Left ventricle myocardium inferior (tissue), 1 donor: ENCODE measurements around the gene RBBP6. TPM values are rescaled to one million over a fixed set of nuclear protein-coding genes. Genes with fewer than 3 reads are reported as not detected.

Experiments
- DNase-seq: peaks from one replicate; pipeline ENCODE4 v3.0.0-alpha.2; 2020
- H3K27ac ChIP-seq: fragments of 200-600 bp; replicated peaks from 2 replicates; pipeline ENCODE4 v1.8.0; 2021
- H3K27me3 ChIP-seq: fragments of 200-600 bp; 2 replicates; pipeline ENCODE4 v1.8.0; 2021; ENCODE audit warnings: low read depth
- H3K36me3 ChIP-seq: fragments of 200-600 bp; 2 replicates; pipeline ENCODE4 v1.8.0; 2021
- H3K4me1 ChIP-seq: fragments of 200-600 bp; 2 replicates; pipeline ENCODE4 v1.8.0; 2021
- H3K4me3 ChIP-seq: fragments of 200-600 bp; 2 replicates; pipeline ENCODE4 v1.8.0; 2021; ENCODE audit warnings: mild to moderate bottlenecking, moderate library complexity
- H3K9me3 ChIP-seq: fragments of 200-600 bp; replicated peaks from 2 replicates; pipeline ENCODE4 v1.8.0; 2021
- intact Hi-C: fragments of 100-400 bp; cut with micrococcal nuclease; formaldehyde crosslinking; loops from one replicate; pipeline ENCODE4 v1.11.0; 2022
- total RNA-seq: library from RNA; stranded (reverse); fragmentation: NEBNext Ultra II Directional; extraction: Animal tissue kit (Norgen Biotek cat#: 25700); gene quantifications from one replicate; pipeline ENCODE4 v1.2.1, GENCODE V29; 2021
- TF ChIP-seq, protein P1 (sequence below): fragments of 200-600 bp; IDR thresholded peaks from 2 replicates; pipeline ENCODE4 v1.8.0; 2021; ENCODE audit warnings: antibody characterized with exemption, mild to moderate bottlenecking, borderline replicate concordance
- donor health status: DM: no; HTN: yes; CAD: no; lungs with severe emphysema.

RBBP6 gene
- total RNA-seq, 1 donor from 2014 or later = 33.4 TPM

DNA sequence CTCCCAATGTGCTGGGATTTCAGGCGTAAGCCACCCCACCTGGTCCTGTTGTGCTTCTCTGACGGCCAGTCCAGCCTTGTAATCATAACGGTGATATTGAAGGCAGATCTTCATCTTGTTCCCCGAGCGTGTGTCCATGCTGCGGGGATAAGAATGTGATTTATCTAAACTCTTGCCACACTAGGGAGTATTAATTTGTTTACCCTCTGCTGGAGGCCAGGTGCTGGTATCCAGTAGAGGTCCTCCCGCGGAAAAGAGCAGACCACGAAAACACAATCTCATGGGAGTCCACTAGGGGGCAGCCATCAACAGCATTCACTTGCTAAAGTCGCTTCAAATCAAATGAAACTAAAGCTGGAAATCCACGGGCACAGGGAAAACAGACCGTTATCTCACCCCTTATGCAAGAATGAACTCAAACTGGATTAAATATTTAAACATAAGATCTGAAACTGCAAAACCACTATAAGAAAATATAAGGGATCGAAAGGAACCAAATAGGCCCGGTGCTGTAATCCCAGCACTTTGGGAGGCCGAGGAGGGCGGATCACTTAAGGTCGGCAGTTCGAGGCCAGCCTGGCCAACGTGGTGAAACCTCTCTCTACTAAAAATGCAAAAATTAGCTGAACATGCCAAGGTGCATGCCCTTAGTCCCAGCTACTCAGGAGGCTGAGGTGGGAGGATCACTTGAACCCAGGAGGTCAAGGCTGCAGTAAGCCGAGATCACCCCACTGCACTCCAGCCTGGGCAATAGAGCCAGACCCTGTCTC is 22.3 kb upstream of the RBBP6 start:
- Histone ChIP-seq H3K36me3 (no peaks in the 10 kb centered on the region), H3K4me3 (peak overlapping the region; percentile 37), H3K9me3 (no peaks in the 10 kb centered on the region), H3K27ac (no peak overlapping the region), H3K4me1 (no peaks in the 10 kb centered on the region), H3K27me3 (no peaks in the 10 kb centered on the region)
- TF ChIP-seq, protein P1, sequence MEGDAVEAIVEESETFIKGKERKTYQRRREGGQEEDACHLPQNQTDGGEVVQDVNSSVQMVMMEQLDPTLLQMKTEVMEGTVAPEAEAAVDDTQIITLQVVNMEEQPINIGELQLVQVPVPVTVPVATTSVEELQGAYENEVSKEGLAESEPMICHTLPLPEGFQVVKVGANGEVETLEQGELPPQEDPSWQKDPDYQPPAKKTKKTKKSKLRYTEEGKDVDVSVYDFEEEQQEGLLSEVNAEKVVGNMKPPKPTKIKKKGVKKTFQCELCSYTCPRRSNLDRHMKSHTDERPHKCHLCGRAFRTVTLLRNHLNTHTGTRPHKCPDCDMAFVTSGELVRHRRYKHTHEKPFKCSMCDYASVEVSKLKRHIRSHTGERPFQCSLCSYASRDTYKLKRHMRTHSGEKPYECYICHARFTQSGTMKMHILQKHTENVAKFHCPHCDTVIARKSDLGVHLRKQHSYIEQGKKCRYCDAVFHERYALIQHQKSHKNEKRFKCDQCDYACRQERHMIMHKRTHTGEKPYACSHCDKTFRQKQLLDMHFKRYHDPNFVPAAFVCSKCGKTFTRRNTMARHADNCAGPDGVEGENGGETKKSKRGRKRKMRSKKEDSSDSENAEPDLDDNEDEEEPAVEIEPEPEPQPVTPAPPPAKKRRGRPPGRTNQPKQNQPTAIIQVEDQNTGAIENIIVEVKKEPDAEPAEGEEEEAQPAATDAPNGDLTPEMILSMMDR = peak; percentile 91
- DNase-seq = peak; percentile 65
- intact Hi-C loops = no loop called here

DNA sequence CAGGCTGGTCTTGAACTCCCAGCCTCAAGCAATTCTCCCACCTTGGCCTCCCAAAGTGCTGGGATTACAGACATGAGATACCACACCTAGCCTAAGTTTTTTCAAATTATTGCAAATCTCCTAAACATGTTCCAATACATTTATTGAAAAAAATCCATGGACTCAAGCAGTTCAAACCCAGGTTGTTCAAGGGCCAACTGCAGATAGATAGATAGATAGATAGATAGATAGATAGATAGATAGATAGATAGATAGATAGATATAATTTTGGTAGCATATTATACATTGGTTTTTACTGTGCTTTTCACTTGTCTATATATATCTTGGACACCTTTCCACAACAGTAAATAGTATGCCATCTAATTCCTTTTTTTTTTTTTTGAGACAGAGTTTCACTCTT is 20.9 kb upstream of the RBBP6 start:
- Histone ChIP-seq H3K27ac (no peak overlapping the region), H3K4me1 (no peaks in the 10 kb centered on the region), H3K27me3 (no peaks in the 10 kb centered on the region), H3K9me3 (no peaks in the 10 kb centered on the region), H3K4me3 (no peak overlapping the region), H3K36me3 (no peaks in the 10 kb centered on the region)
- no peak for DNase-seq
- TF ChIP-seq, protein P1 = no peak
- intact Hi-C loops = no loop called here

DNA sequence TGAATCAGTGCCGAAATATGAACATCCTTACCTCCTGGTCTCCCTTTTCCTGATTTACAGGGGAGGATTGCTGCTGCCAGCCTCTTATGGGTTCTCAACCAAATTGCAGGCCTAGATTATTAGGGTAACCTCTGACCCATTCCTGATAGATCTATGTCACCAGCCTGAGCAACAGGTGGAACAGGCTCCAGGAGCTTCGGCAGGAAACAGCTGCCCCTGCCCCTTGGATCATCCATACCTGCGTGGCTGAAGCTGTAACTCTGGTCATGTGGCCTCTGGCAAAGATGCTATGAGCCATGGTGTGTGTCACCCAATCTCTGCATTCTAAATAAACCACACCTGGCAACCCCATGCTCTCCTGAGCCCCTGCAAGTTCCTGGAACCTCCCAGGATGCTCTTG is 18.4 kb upstream of the RBBP6 start:
- intact Hi-C loops = no loop called here
- TF ChIP-seq, protein P1 = no peak

DNA sequence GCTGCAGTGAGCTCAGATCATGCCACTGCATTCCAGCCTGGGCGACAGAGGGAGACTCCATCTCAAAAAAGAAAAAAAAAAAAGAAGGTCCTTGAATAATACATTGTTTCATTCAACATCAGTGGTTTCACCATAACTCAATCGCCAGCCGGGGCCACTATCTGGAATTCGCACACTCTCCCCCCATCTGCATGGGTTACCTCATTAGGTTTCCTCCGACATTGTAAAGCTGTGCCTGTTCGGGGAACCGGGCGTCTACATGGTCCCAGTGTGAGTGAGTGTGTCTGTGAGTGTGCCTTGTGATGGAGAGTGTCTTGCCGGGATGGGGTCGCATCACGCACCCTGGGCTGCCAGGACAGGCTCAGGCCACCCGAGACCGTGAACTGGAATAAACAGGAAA is 16.6 kb upstream of the RBBP6 start:
- H3K27me3 ChIP-seq = peaks cover under 1% of the 10 kb centered on the region
- H3K9me3 ChIP-seq = no peaks in the 10 kb centered on the region
- H3K4me1 ChIP-seq = no peaks in the 10 kb centered on the region

More for the DNA sequence above, 18.4 kb upstream of the RBBP6 start:
- no peak for DNase-seq
- no peak overlapping the region for H3K4me3 ChIP-seq
- no peaks in the 10 kb centered on the region for H3K9me3 ChIP-seq
- H3K4me1 ChIP-seq = no peaks in the 10 kb centered on the region
- no peaks in the 10 kb centered on the region for H3K36me3 ChIP-seq
- no peaks in the 10 kb centered on the region for H3K27me3 ChIP-seq
- H3K27ac ChIP-seq = no peak overlapping the region

DNA sequence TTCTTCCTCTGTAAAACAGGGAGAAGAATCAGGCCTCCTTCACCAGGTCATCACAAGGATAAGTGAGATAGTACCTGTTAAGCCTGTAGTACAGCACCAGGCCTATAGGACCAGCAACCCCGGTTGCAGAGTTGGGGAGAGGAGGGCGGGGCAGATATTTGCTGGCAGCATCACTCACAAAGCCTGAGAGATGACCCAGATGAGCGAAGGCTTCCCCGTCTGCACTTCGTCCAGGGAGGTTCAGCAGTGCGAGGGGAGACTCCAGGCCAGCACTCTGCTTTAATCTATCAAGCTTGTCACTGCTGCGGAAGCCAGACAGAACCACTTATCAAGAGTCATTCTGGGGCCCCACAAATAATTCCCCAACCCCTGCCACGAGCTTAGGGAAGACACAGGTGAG is 15.8 kb upstream of the RBBP6 start:
- no peaks in the 10 kb centered on the region for H3K36me3 ChIP-seq
- no peaks in the 10 kb centered on the region for H3K4me1 ChIP-seq
- no peak overlapping the region for H3K27ac ChIP-seq
- no peaks in the 10 kb centered on the region for H3K9me3 ChIP-seq
- no peak overlapping the region for H3K4me3 ChIP-seq
- H3K27me3 ChIP-seq = peaks cover 5% of the 10 kb centered on the region
- TF ChIP-seq, protein P1 = no peak
- DNase-seq = no peak
- intact Hi-C loops = no loop called here

More for the DNA sequence above, 16.6 kb upstream of the RBBP6 start:
- TF ChIP-seq, protein P1 = no peak
- H3K4me3 ChIP-seq = no peak overlapping the region
- H3K27ac ChIP-seq = no peak overlapping the region
- DNase-seq = no peak
- intact Hi-C loops = no loop called here
- no peaks in the 10 kb centered on the region for H3K36me3 ChIP-seq
